Occipital lobe (tissue), 2 donors: Measurements from ENCODE around the gene KRTAP19-6. TPM values are rescaled to one million over a fixed set of nuclear protein-coding genes. Genes with fewer than 3 reads are reported as not detected.

Experiments used
- small RNA-seq: library from RNA; depleted of rRNA; stranded (forward); fragments of <200 nt; gene quantifications from one replicate; pipeline ENCODE3, GENCODE V24; 2014
- total RNA-seq: library from RNA; depleted of rRNA; stranded (reverse); fragments of >200 nt; gene quantifications from one replicate; pipeline ENCODE4 v1.2.3, GENCODE V29; 2014

Gene KRTAP19-6
- total RNA-seq, 1 donor from 2014 or later, result not detected

Small RNAs within 50 kb of the gene (small RNA-seq; reads per million reads assigned to genes)
- not detected for gene AP000567.1
- not detected for gene KRTAP19-10P
- not detected for gene KRTAP19-11P
- gene KRTAP19-9P, result not detected
- gene KRTAP22-2, result not detected

Other genes with a start within 250 kb of the KRTAP19-6 start
- gene KRTAP26-1, start 221.5 kb downstream of the KRTAP19-6 start, total RNA-seq, result not detected
- gene KRTAP27-1, start 204.2 kb downstream of the KRTAP19-6 start, total RNA-seq, result not detected
- not detected for gene KRTAP23-1, start 193.3 kb downstream of the KRTAP19-6 start, total RNA-seq
- gene KRTAP13-2, start 169.6 kb downstream of the KRTAP19-6 start, total RNA-seq, result not detected
- gene KRTAP13-1, start 145.8 kb downstream of the KRTAP19-6 start, total RNA-seq, result not detected
- not detected for gene KRTAP13-3, start 115.9 kb downstream of the KRTAP19-6 start, total RNA-seq
- not detected for gene KRTAP13-4, start 111.6 kb downstream of the KRTAP19-6 start, total RNA-seq
- gene KRTAP15-1, start 101.6 kb downstream of the KRTAP19-6 start, total RNA-seq, result not detected
- gene KRTAP19-1, start 61.5 kb downstream of the KRTAP19-6 start, total RNA-seq, result not detected
- gene KRTAP19-2, start 54.4 kb downstream of the KRTAP19-6 start, total RNA-seq, result not detected
- gene KRTAP19-3, start 49.9 kb downstream of the KRTAP19-6 start, total RNA-seq, result not detected
- not detected for gene KRTAP19-4, start 44.7 kb downstream of the KRTAP19-6 start, total RNA-seq
- gene KRTAP19-5, start 39.7 kb downstream of the KRTAP19-6 start, total RNA-seq, result not detected
- not detected for gene KRTAP19-7, start 19.4 kb upstream of the KRTAP19-6 start, total RNA-seq
- gene KRTAP22-2, start 48.5 kb upstream of the KRTAP19-6 start, total RNA-seq, result not detected
- not detected for gene KRTAP6-3, start 50.6 kb upstream of the KRTAP19-6 start, total RNA-seq
- gene KRTAP6-2, start 57.0 kb upstream of the KRTAP19-6 start, total RNA-seq, result not detected
- gene KRTAP22-1, start 59.2 kb upstream of the KRTAP19-6 start, total RNA-seq, result not detected
- not detected for gene KRTAP6-1, start 72.1 kb upstream of the KRTAP19-6 start, total RNA-seq
- not detected for gene KRTAP20-1, start 74.6 kb upstream of the KRTAP19-6 start, total RNA-seq
- not detected for gene KRTAP20-4, start 78.8 kb upstream of the KRTAP19-6 start, total RNA-seq
- gene KRTAP20-2, start 93.3 kb upstream of the KRTAP19-6 start, total RNA-seq, result not detected
- not detected for gene KRTAP20-3, start 101.0 kb upstream of the KRTAP19-6 start, total RNA-seq
- gene KRTAP21-3, start 176.9 kb upstream of the KRTAP19-6 start, total RNA-seq, result not detected
- not detected for gene KRTAP21-2, start 205.4 kb upstream of the KRTAP19-6 start, total RNA-seq
- gene KRTAP21-1, start 213.6 kb upstream of the KRTAP19-6 start, total RNA-seq, result not detected